SK-N-SH treated with all-trans-retinoic acid at 6 μM for 48 hours (cell line): ENCODE data around the gene ARF1.

ENCODE experiments used
- ATAC-seq: fragments of 200-7000 bp; cut with Tn5 transposase; 3 replicates; pipeline ENCODE4 v1.9.1; 2020; ENCODE audit warnings: mild to moderate bottlenecking, moderate library complexity
- ARNTL ChIP-seq: fragments of 450-650 bp; formaldehyde crosslinking; IDR thresholded peaks from 2 replicates; pipeline ENCODE4 v1.5.0; 2020; ENCODE audit warnings: low read depth, mild to moderate bottlenecking, moderate library complexity, borderline replicate concordance
- BACH2 ChIP-seq: fragments of 250-450 bp; sonication (Bioruptor Pico); IDR thresholded peaks from 2 replicates; pipeline ENCODE4 v1.9.0; 2021; ENCODE audit warnings: mild to moderate bottlenecking, borderline replicate concordance
- CREB5 ChIP-seq: fragments of 250-450 bp; sonication (Bioruptor Pico); IDR thresholded peaks from 2 replicates; pipeline ENCODE4 v1.5.1; 2020; ENCODE audit warnings: low read depth, mild to moderate bottlenecking, moderate library complexity
- CSDC2 ChIP-seq: fragments of 250-450 bp; sonication (Bioruptor Pico); IDR thresholded peaks from 2 replicates; pipeline ENCODE4 v1.5.0; 2020; ENCODE audit warnings: mild to moderate bottlenecking, moderate library complexity
- CSRNP3 ChIP-seq: fragments of 250-450 bp; sonication (Bioruptor Pico); IDR thresholded peaks from 2 replicates; pipeline ENCODE4 v1.5.1; 2021; ENCODE audit warnings: mild to moderate bottlenecking, moderate library complexity
- ESRRG ChIP-seq: fragments of 250-450 bp; sonication (Bioruptor Pico); IDR thresholded peaks from 2 replicates; pipeline ENCODE4 v1.6.1; 2021; ENCODE audit warnings: mild to moderate bottlenecking
- GLIS3 ChIP-seq: fragments of 250-450 bp; sonication (Bioruptor Pico); IDR thresholded peaks from 2 replicates; pipeline ENCODE4 v1.5.0; 2020; ENCODE audit warnings: mild to moderate bottlenecking, moderate library complexity
- ISL1 ChIP-seq: fragments of 250-450 bp; sonication (Bioruptor Pico); IDR thresholded peaks from 2 replicates; pipeline ENCODE4 v2.1.2; 2022; ENCODE audit warnings: mild to moderate bottlenecking, moderate library complexity
- OSR1 ChIP-seq: fragments of 250-450 bp; sonication (Bioruptor Pico); IDR thresholded peaks from 2 replicates; pipeline ENCODE4 v1.8.0; 2022; ENCODE audit warnings: moderate library complexity, mild to moderate bottlenecking, inconsistent platforms
- PATZ1 ChIP-seq: fragments of 250-450 bp; sonication (Bioruptor Pico); IDR thresholded peaks from 2 replicates; pipeline ENCODE4 v1.8.0; 2020; ENCODE audit warnings: mild to moderate bottlenecking, moderate library complexity, borderline replicate concordance
- POU6F1 ChIP-seq: fragments of 250-450 bp; sonication (Bioruptor Pico); IDR thresholded peaks from 2 replicates; pipeline ENCODE4 v1.8.0; 2021; ENCODE audit warnings: low read depth, mild to moderate bottlenecking, moderate library complexity, borderline replicate concordance
- PPARA ChIP-seq: fragments of 250-450 bp; sonication (Bioruptor Pico); IDR thresholded peaks from 2 replicates; pipeline ENCODE4 v1.5.0; 2020; ENCODE audit warnings: mild to moderate bottlenecking, borderline replicate concordance
- RARB ChIP-seq: fragments of 250-450 bp; sonication (Bioruptor Pico); IDR thresholded peaks from 2 replicates; pipeline ENCODE4 v1.8.0; 2021; ENCODE audit warnings: mild to moderate bottlenecking, moderate library complexity
- SNAI2 ChIP-seq: fragments of 250-450 bp; sonication (Bioruptor Pico); IDR thresholded peaks from 2 replicates; pipeline ENCODE4 v1.5.0; 2020; ENCODE audit warnings: mild to moderate bottlenecking, moderate library complexity
- TCF4 ChIP-seq: fragments of 250-450 bp; sonication (Bioruptor Pico); IDR thresholded peaks from 2 replicates; pipeline ENCODE4 v1.8.0; 2021; ENCODE audit warnings: mild to moderate bottlenecking, moderate library complexity, borderline replicate concordance
- TOX ChIP-seq: fragments of 250-450 bp; sonication (Bioruptor Pico); IDR thresholded peaks from 2 replicates; pipeline ENCODE4 v1.8.0; 2021; ENCODE audit warnings: mild to moderate bottlenecking, moderate library complexity, borderline replicate concordance
- TSHZ2 ChIP-seq: fragments of 250-450 bp; sonication (Bioruptor Pico); IDR thresholded peaks from 2 replicates; pipeline ENCODE4 v1.5.0; 2020; ENCODE audit warnings: mild to moderate bottlenecking, moderate library complexity
- ZC3H10 ChIP-seq: fragments of 250-450 bp; sonication (Bioruptor Pico); IDR thresholded peaks from 2 replicates; pipeline ENCODE4 v1.5.1; 2021; ENCODE audit warnings: mild to moderate bottlenecking, moderate library complexity
- ZFP3 ChIP-seq: fragments of 250-450 bp; sonication (Bioruptor Pico); IDR thresholded peaks from 2 replicates; pipeline ENCODE4 v1.5.0; 2020; ENCODE audit warnings: mild to moderate bottlenecking, moderate library complexity
- ZFP30 ChIP-seq: fragments of 450-650 bp; formaldehyde crosslinking; IDR thresholded peaks from 2 replicates; pipeline ENCODE4 v1.5.0; 2022; ENCODE audit warnings: mild to moderate bottlenecking, moderate library complexity
- ZNF565 ChIP-seq: fragments of 450-650 bp; formaldehyde crosslinking; conservative IDR thresholded peaks from 2 replicates; pipeline ENCODE4 v1.5.0; 2020; ENCODE audit warnings: low read depth, mild to moderate bottlenecking, moderate library complexity
- ZNF70 ChIP-seq: fragments of 450-650 bp; formaldehyde crosslinking; IDR thresholded peaks from 2 replicates; pipeline ENCODE4 v1.5.0; 2020; ENCODE audit warnings: mild to moderate bottlenecking, moderate library complexity
- ZNF8 ChIP-seq: fragments of 450-650 bp; formaldehyde crosslinking; IDR thresholded peaks from 2 replicates; pipeline ENCODE4 v1.5.0; 2020; ENCODE audit warnings: mild to moderate bottlenecking, moderate library complexity

The ARF1 gene

GRCh38 chr1:228092342-228093049 lies 10.0 kb downstream of the ARF1 start:
- no peak for ATAC-seq
- TF ChIP-seq ZFP3: no peak
- no peak for TF ChIP-seq RARB (CRISPR knock-in tag)
- no peak for TF ChIP-seq CREB5 (CRISPR knock-in tag)
- no peak for TF ChIP-seq GLIS3 (CRISPR knock-in tag)
- TF ChIP-seq SNAI2 (CRISPR knock-in tag): no peak
- no peak for TF ChIP-seq OSR1 (CRISPR knock-in tag)
- no peak for TF ChIP-seq ISL1
- TF ChIP-seq PPARA (CRISPR knock-in tag): no peak
- TF ChIP-seq TCF4 (CRISPR knock-in tag): no peak
- no peak for TF ChIP-seq ESRRG (CRISPR knock-in tag)
- no peak for TF ChIP-seq BACH2 (CRISPR knock-in tag)
- no peak for TF ChIP-seq POU6F1 (CRISPR knock-in tag)
- TF ChIP-seq CSRNP3: no peak
- no peak for TF ChIP-seq ZC3H10 (CRISPR knock-in tag)
- no peak for TF ChIP-seq TSHZ2
- TF ChIP-seq TOX (CRISPR knock-in tag): no peak
- no peak for TF ChIP-seq ZNF70 (CRISPR knock-in tag)
- no peak for TF ChIP-seq ARNTL (CRISPR knock-in tag)
- no peak for TF ChIP-seq ZNF565 (CRISPR knock-in tag)
- no peak for TF ChIP-seq ZNF8 (CRISPR knock-in tag)
- TF ChIP-seq, all 23 proteins: peak for 0

- ATAC-seq: no peak
- TF ChIP-seq OSR1 (CRISPR knock-in tag) (no peak), SNAI2 (CRISPR knock-in tag) (no peak)
Observed at GRCh38 chr1:228093050-228093906, 10.8 kb downstream of the ARF1 start.

- no peak for TF ChIP-seq ISL1
- TF ChIP-seq OSR1 (CRISPR knock-in tag): no peak
- no peak for ATAC-seq
Observed at GRCh38 chr1:228094432-228095016, 12.0 kb downstream of the ARF1 start.

GRCh38 chr1:228095161-228095560 lies 12.7 kb downstream of the ARF1 start:
- no peak for ATAC-seq
- TF ChIP-seq SNAI2 (CRISPR knock-in tag) (no peak), OSR1 (CRISPR knock-in tag) (no peak), ZC3H10 (CRISPR knock-in tag) (no peak), BACH2 (CRISPR knock-in tag) (no peak), ZNF565 (CRISPR knock-in tag) (no peak), ZFP30 (CRISPR knock-in tag) (no peak), CSDC2 (CRISPR knock-in tag) (no peak), ZNF70 (CRISPR knock-in tag) (no peak), PATZ1 (CRISPR knock-in tag) (no peak), TSHZ2 (no peak), ZNF8 (CRISPR knock-in tag) (no peak)
